Kidney (tissue), 14 donors: ENCODE results near the gene PPARG. TPM values are rescaled to one million over a fixed set of nuclear protein-coding genes. Genes with fewer than 3 reads are reported as not detected.
A peak's percentile ranks its signal among the peaks of the same experiment; 100 is the strongest.

Source experiments
- DNase-seq, 5 donors: peaks; one replicate each; pipeline ENCODE4 v3.0.0-alpha.2; 2013 to 2020
- FAIRE-seq: peaks from 2 replicates; lab custom pipeline; 2012; peaks lifted over from hg19 to GRCh38; lab: Jason Lieb, UNC
- H3K27ac ChIP-seq, 2 donors: one replicate each; pipeline ENCODE4 v1.7.0; 2013; ENCODE audit warnings: low read depth in 2 of 2, low read length in 2 of 2, inconsistent platforms in 1 of 2
- H3K27me3 ChIP-seq: one replicate; pipeline ENCODE4 v1.7.1; 2013; ENCODE audit warnings: low read length, inconsistent platforms; ENCODE audit not compliant: control insufficient read depth, insufficient read depth
- H3K36me3 ChIP-seq, 3 donors: one replicate each; pipeline versions ENCODE4 v1.7.0 to v1.7.1; 2013; ENCODE audit warnings: low read length in 3 of 3, control low read depth in 1 of 3, inconsistent platforms in 1 of 3; ENCODE audit not compliant: insufficient read depth in 3 of 3, control insufficient read depth in 2 of 3
- H3K4me1 ChIP-seq, 3 donors: one replicate each; pipeline versions ENCODE4 v1.7.0 to v1.7.1; 2013; ENCODE audit warnings: low read length in 3 of 3, inconsistent platforms in 1 of 3, low read depth in 1 of 3; ENCODE audit not compliant: control insufficient read depth in 2 of 3, insufficient read depth in 2 of 3
- H3K4me3 ChIP-seq, 3 donors: one replicate each; pipeline versions ENCODE4 v1.7.0 to v1.8.1; 2013; ENCODE audit warnings: low read length in 3 of 3, control low read depth in 1 of 3, inconsistent platforms in 1 of 3
- H3K9ac ChIP-seq, 3 donors: one replicate each; pipeline versions ENCODE4 v1.7.0 to v1.7.1; 2013; ENCODE audit warnings: low read length in 3 of 3, control low read depth in 1 of 3, inconsistent platforms in 1 of 3
- H3K9me3 ChIP-seq, 3 donors: one replicate each; pipeline versions ENCODE4 v1.7.0 to v1.7.1; 2013; ENCODE audit warnings: low read length in 3 of 3, control low read depth in 1 of 3, inconsistent platforms in 1 of 3; ENCODE audit not compliant: control insufficient read depth in 2 of 3, insufficient read depth in 1 of 3
- intact Hi-C: fragments of 100-400 bp; cut with DNase I; formaldehyde crosslinking; loops from one replicate; pipeline ENCODE4 v1.11.1; 2022
- polyA plus RNA-seq: library from polyadenylated mRNA; stranded (reverse); fragments of 350-450 nt; fragmentation: Illumina TruSeq; extraction: RNeasy Lipid Tissue Mini Kit (QIAGEN cat#74804); gene quantifications from one replicate; pipeline ENCODE4 v1.2.3, GENCODE V29; 2014; ENCODE audit warnings: low read depth, low replicate concordance; ENCODE audit not compliant: insufficient read depth
- total RNA-seq: library from RNA; stranded (reverse); fragmentation: NEBNext Ultra II Directional; extraction: Animal tissue kit (Norgen Biotek cat#: 25700); gene quantifications from one replicate; pipeline ENCODE4 v1.2.1, GENCODE V29; 2021
- TF ChIP-seq, protein P1 (sequence below): IDR thresholded peaks from 3 replicates; pipeline ENCODE4 v1.5.1; 2012; ENCODE audit warnings: mild to moderate bottlenecking, moderate library complexity, borderline replicate concordance; ENCODE audit not compliant: insufficient read depth; ENCODE audit errors: extremely low read depth
- donor health status: control.
- donor health status: control.
- donor health status: control.
- donor health status: control.
- donor health status: control.
- donor health status: DM: yes; HTN: yes; CAD: no.
- donor health status: Normal renal cell carcinoma (clear cell type).

The PPARG gene
- total and polyA plus RNA-seq, 2 donors from 2014 or later: 19.0 to 19.2 TPM

DNA sequence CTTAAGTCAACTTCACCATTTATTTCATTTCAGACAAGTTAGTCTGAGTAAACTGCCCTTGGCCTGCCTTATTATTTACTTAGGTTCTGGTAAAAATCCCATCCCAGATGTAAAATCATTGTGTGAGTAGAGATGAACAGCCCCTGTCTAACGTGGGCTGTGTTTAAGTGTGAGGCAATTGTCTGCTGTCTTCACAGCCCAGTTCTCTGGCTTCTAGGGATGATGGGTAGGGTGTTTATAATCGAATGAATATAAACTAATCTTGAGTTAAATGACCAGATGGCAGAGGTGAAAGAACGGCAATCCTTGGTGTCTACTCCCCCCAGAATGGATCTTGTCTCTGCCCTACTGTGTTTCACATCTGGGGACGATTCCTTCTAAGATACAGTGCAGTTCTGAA is 20.8 kb downstream of the PPARG start:
- intact Hi-C loops: no loop called here
- H3K4me1 ChIP-seq: no peaks in the 10 kb centered on the region
- no peak overlapping the region for H3K27ac ChIP-seq
- H3K27me3 ChIP-seq: no peaks in the 10 kb centered on the region
- FAIRE-seq: no peak
- H3K9ac ChIP-seq: no peak overlapping the region
- H3K4me3 ChIP-seq: no peak overlapping the region
- H3K9me3 ChIP-seq: no peaks in the 10 kb centered on the region
- TF ChIP-seq, protein P1, sequence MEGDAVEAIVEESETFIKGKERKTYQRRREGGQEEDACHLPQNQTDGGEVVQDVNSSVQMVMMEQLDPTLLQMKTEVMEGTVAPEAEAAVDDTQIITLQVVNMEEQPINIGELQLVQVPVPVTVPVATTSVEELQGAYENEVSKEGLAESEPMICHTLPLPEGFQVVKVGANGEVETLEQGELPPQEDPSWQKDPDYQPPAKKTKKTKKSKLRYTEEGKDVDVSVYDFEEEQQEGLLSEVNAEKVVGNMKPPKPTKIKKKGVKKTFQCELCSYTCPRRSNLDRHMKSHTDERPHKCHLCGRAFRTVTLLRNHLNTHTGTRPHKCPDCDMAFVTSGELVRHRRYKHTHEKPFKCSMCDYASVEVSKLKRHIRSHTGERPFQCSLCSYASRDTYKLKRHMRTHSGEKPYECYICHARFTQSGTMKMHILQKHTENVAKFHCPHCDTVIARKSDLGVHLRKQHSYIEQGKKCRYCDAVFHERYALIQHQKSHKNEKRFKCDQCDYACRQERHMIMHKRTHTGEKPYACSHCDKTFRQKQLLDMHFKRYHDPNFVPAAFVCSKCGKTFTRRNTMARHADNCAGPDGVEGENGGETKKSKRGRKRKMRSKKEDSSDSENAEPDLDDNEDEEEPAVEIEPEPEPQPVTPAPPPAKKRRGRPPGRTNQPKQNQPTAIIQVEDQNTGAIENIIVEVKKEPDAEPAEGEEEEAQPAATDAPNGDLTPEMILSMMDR: no peak
- DNase-seq: no peak
- H3K36me3 ChIP-seq: no peaks in the 10 kb centered on the region

DNA sequence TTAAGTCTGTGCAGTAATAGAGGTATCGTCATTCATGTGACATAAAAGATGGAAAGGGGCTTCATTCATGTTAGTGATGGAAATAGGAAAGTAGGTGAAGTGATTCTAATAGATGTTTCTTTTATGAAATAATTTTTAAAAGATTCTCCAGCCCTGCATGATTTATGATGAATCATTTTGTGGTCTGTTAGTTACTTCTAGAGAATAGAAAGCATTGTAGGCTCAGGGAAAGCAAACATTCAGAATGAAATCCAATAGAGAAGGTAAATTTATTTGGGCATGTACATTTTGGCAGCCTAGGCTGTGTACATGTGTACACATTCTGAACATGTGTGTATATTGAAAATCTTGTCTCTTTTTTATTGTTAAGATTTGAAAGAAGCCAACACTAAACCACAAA is 23.1 kb downstream of the PPARG start:
- Histone ChIP-seq H3K4me3 (no peak overlapping the region), H3K27ac (no peak overlapping the region), H3K4me1 (no peaks in the 10 kb centered on the region), H3K27me3 (no peaks in the 10 kb centered on the region), H3K36me3 (no peaks in the 10 kb centered on the region), H3K9me3 (no peaks in the 10 kb centered on the region), H3K9ac (no peak overlapping the region)
- no peak for FAIRE-seq
- intact Hi-C loops: no loop called here
- TF ChIP-seq, protein P1: no peak
- DNase-seq: no peak

GRCh38 chr3:12313519-12313918 is 24.6 kb downstream of the PPARG start:
- Histone ChIP-seq H3K9me3 (no peaks in the 10 kb centered on the region), H3K27ac (no peak overlapping the region), H3K27me3 (no peaks in the 10 kb centered on the region), H3K36me3 (no peaks in the 10 kb centered on the region), H3K4me3 (no peak overlapping the region), H3K4me1 (no peaks in the 10 kb centered on the region), H3K9ac (no peak overlapping the region)
- TF ChIP-seq, protein P1: no peak
- intact Hi-C loops: no loop called here
- FAIRE-seq: no peak
- no peak for DNase-seq

- DNase-seq: no peak
- H3K9me3 ChIP-seq: no peaks in the 10 kb centered on the region
- H3K36me3 ChIP-seq: no peaks in the 10 kb centered on the region
- H3K27ac ChIP-seq: no peak overlapping the region
- H3K4me1 ChIP-seq: no peaks in the 10 kb centered on the region
- H3K4me3 ChIP-seq: peak overlapping the region in 2 of 3 donors; percentile 28 to 33
- FAIRE-seq: no peak
- no peak overlapping the region for H3K9ac ChIP-seq
- TF ChIP-seq, protein P1: no peak
- no peaks in the 10 kb centered on the region for H3K27me3 ChIP-seq
- intact Hi-C loops: no loop called here
Observed at GRCh38 chr3:12316253-12316652, 27.4 kb downstream of the PPARG start.
